Measurements from ENCODE around the gene TSSK6. TPM values are rescaled to one million over a fixed set of nuclear protein-coding genes. Genes with fewer than 3 reads are reported as not detected.

Gene TSSK6
- total RNA-seq, 3 donors from 2014 or later, result 1.8 to 2.5 (median 2.3) TPM

GRCh38 chr19:19535311-19536191 lies 20.2 kb upstream of the TSSK6 start:
- no peak for DNase-seq
- intact Hi-C loops (cut with DNase I, micrococcal nuclease), result no loop called here

DNA sequence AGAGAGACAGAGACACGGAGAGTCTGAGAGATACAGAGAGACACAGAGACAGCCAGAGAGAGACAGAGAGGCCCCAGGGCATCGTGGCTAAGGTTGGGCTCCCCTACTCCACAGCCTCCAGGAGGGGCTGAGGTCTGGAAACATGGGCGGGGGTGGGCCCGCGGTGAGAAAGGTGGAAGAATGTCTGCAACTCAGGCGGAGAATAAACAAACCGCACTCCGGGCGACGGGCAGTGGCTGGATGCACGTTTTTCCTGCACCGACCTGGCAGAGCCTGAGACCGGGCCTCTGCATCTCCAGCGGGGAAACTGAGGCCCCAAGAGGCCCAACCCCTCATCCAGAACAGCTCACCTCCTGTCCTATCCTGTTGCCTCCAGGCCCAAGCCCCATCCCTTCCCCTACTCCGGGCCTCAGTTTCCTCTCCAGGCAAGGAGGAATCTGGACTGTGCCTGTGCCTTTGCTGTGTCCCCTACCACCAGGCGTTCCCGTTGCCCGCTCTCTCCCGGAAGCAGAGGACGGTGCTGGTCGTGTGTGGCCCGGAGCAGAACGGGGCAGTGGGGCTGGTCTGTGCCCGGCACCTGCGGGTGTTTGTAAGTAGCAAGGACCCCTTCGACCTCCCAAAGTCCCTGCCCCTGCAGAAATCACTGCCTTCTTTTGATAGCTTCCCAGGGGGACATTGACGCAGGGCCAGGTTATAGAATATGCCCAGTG lies 19.4 kb upstream of the TSSK6 start:
- no peak for DNase-seq
- Histone ChIP-seq H3K36me3 (ENCODE audit: low read depth) (no peaks in the 10 kb centered on the region), H3K9me3 (no peaks in the 10 kb centered on the region), H3K4me3 (no peak overlapping the region), H3K4me1 (ENCODE audit: low read depth) (peaks cover 17% of the 10 kb centered on the region)
- no peak for TF ChIP-seq CTCF (IDR thresholded peaks at IDR 0.05)
- ATAC-seq, result no peak
- intact Hi-C loops (cut with DNase I, micrococcal nuclease), result loop anchor here (5.0 kb wide), 1 partner anchor 108 kb away; the partner anchor contains the start of gene GMIP (in 2 of the 2)

More at GRCh38 chr19:19535311-19536191, 20.2 kb upstream of the TSSK6 start:
- no peak overlapping the region for H3K4me3 ChIP-seq
- H3K4me1 ChIP-seq (ENCODE audit: low read depth), result peaks cover 20% of the 10 kb centered on the region
- H3K9me3 ChIP-seq, result no peaks in the 10 kb centered on the region
- ATAC-seq, result no peak
- no peak for TF ChIP-seq CTCF (IDR thresholded peaks at IDR 0.05)
- H3K36me3 ChIP-seq (ENCODE audit: low read depth), result no peaks in the 10 kb centered on the region

DNA sequence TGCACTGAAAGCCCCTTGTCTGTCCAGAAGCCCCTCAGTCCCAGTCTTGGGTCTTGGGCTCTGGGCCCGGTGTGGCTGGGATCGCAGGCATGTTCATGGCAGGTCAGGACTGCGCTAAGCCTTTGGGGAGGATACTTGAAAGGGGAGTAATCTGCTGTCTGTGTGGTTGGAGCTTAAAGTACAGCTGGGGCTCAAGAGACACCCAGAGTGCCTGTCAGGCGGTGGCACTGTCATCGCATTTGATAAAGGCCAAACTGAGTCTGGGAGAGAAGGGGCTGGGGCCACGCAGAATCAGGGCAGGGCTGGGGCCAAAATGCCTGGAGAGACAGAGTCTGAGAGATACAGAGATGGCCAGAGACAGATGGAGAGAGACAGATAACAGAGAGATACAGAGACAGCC lies 18.5 kb upstream of the TSSK6 start:
- intact Hi-C loops (cut with DNase I, micrococcal nuclease), result loop anchor here (5.0 kb wide), 1 partner anchor 108 kb away; the partner anchor contains the start of gene GMIP (in 2 of the 2)
- no peak for DNase-seq
- no peaks in the 10 kb centered on the region for H3K9me3 ChIP-seq
- no peak for TF ChIP-seq CTCF (IDR thresholded peaks at IDR 0.05)
- no peaks in the 10 kb centered on the region for H3K36me3 ChIP-seq (ENCODE audit: low read depth)
- peaks cover 17% of the 10 kb centered on the region for H3K4me1 ChIP-seq (ENCODE audit: low read depth)
- no peak overlapping the region for H3K4me3 ChIP-seq
- ATAC-seq, result no peak

- TF ChIP-seq CTCF (IDR thresholded peaks at IDR 0.05), result no peak
- H3K36me3 ChIP-seq (ENCODE audit: low read depth), result no peaks in the 10 kb centered on the region
- H3K4me3 ChIP-seq, result no peak overlapping the region
- ATAC-seq (no peak), DNase-seq (peak in 1 of 3 donors; percentile 27)
- intact Hi-C loops (cut with DNase I, micrococcal nuclease), result loop anchor here (5.0 kb wide), 1 partner anchor 109 kb away; the partner anchor contains the start of gene GMIP (in 2 of the 2)
- no peaks in the 10 kb centered on the region for H3K9me3 ChIP-seq
- peaks cover 12% of the 10 kb centered on the region for H3K4me1 ChIP-seq (ENCODE audit: low read depth)
These were observed 17.7 kb upstream of the TSSK6 start for GRCh38 chr19:19532806-19533701.
